Esophagus muscularis mucosa (tissue), 4 donors: ENCODE measurements around the gene LSM11. TPM values are rescaled to one million over a fixed set of nuclear protein-coding genes. Genes with fewer than 3 reads are reported as not detected.

Source experiments
- DNase-seq: peaks from one replicate; pipeline ENCODE4 v3.0.0-alpha.2; 2017; ENCODE audit errors: extremely low spot score
- H3K27ac ChIP-seq, 4 donors: fragments of 200-600 bp; sonication (generic); replicated peaks in 1 of 4; 1 replicate in 3 of 4; 2 replicates in 1 of 4; pipeline ENCODE4 v1.5.1; 2016 to 2019; ENCODE audit warnings: mild to moderate bottlenecking in 1 of 4
- H3K27me3 ChIP-seq, 4 donors: fragments of 200-600 bp; sonication (generic); one replicate each; pipeline versions ENCODE4 v1.5.1 to v1.6.0; 2016 to 2019
- H3K36me3 ChIP-seq, 4 donors: fragments of 200-600 bp; sonication (generic); one replicate each; pipeline ENCODE4 v1.5.1; 2016 to 2019
- H3K4me1 ChIP-seq, 4 donors: fragments of 200-600 bp; sonication (generic); one replicate each; pipeline ENCODE4 v1.5.1; 2016 to 2019
- H3K4me3 ChIP-seq, 4 donors: fragments of 200-600 bp; sonication (generic); 1 replicate in 2 of 4; 2 replicates in 2 of 4; pipeline ENCODE4 v1.5.1; 2016 to 2019; ENCODE audit warnings: mild to moderate bottlenecking in 4 of 4, moderate library complexity in 1 of 4
- H3K9me3 ChIP-seq, 4 donors: fragments of 200-600 bp; sonication (generic); 1 replicate in 3 of 4; 2 replicates in 1 of 4; pipeline ENCODE4 v1.5.1; 2016 to 2019
- EP300 ChIP-seq: sonication (generic); formaldehyde crosslinking; IDR thresholded peaks from one replicate; pipeline ENCODE4 v1.6.1; 2017; ENCODE audit warnings: antibody characterized with exemption
- POLR2A ChIP-seq: fragments of 450-650 bp; IDR thresholded peaks from one replicate; pipeline ENCODE4 v1.6.1; 2017; ENCODE audit warnings: antibody characterized with exemption, moderate library complexity, mild to moderate bottlenecking, low read depth
- POLR2AphosphoS5 ChIP-seq, 2 donors: sonication (generic); formaldehyde crosslinking; IDR thresholded peaks; one replicate each; pipeline ENCODE4 v1.6.1; 2017; ENCODE audit warnings: antibody characterized with exemption in 2 of 2
- WGBS: methylation state at CpG from one replicate; pipeline ENCODE4 v1.1.5; 2018; 5-methylcytosine and 5-hydroxymethylcytosine counted together
- intact Hi-C: fragments of 100-400 bp; cut with DNase I; formaldehyde crosslinking; loops from one replicate; pipeline ENCODE4 v1.15.1; 2023
- total RNA-seq, 4 donors: library from RNA; depleted of rRNA; stranded (reverse); fragments of >200 nt; gene quantifications; one replicate each; pipeline versions ENCODE4 v1.1.0 to v1.2.1, GENCODE V29; 2016
- TF ChIP-seq, protein P1 (sequence below), 3 experiments: fragments of 200-600 bp in 2 of 3; fragments of 450-650 bp in 1 of 3; sonication (generic) in 2 of 3; IDR thresholded peaks; one replicate each; pipeline ENCODE4 v1.5.1; 2017 to 2019; ENCODE audit warnings: antibody characterized with exemption in 3 of 3, mild to moderate bottlenecking in 2 of 3, moderate library complexity in 1 of 3

The LSM11 gene
- total RNA-seq, 4 donors from 2014 or later: 22.4 to 53.7 (median 33.7) TPM

GRCh38 chr5:157779221-157779620 lies 35.7 kb downstream of the LSM11 start:
- TF ChIP-seq POLR2A (no peak), EP300 (no peak), POLR2AphosphoS5 (IDR thresholded peaks at IDR 0.05) (no peak)
- TF ChIP-seq, protein P1, sequence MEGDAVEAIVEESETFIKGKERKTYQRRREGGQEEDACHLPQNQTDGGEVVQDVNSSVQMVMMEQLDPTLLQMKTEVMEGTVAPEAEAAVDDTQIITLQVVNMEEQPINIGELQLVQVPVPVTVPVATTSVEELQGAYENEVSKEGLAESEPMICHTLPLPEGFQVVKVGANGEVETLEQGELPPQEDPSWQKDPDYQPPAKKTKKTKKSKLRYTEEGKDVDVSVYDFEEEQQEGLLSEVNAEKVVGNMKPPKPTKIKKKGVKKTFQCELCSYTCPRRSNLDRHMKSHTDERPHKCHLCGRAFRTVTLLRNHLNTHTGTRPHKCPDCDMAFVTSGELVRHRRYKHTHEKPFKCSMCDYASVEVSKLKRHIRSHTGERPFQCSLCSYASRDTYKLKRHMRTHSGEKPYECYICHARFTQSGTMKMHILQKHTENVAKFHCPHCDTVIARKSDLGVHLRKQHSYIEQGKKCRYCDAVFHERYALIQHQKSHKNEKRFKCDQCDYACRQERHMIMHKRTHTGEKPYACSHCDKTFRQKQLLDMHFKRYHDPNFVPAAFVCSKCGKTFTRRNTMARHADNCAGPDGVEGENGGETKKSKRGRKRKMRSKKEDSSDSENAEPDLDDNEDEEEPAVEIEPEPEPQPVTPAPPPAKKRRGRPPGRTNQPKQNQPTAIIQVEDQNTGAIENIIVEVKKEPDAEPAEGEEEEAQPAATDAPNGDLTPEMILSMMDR (IDR thresholded peaks at IDR 0.05): no peak
- H3K36me3 ChIP-seq: peaks cover 0 to 8% (median under 1%) of the 10 kb centered on the region in 4 donors
- intact Hi-C loops: no loop called here

GRCh38 chr5:157785801-157786200 lies 42.3 kb downstream of the LSM11 start:
- peaks cover 0 to 16% (median 4%) of the 10 kb centered on the region in 4 donors for H3K4me1 ChIP-seq
- no peak overlapping the region for H3K4me3 ChIP-seq
- intact Hi-C loops: no loop called here
- TF ChIP-seq, protein P1 (IDR thresholded peaks at IDR 0.05): no peak
- no peak for TF ChIP-seq EP300
- TF ChIP-seq POLR2AphosphoS5 (IDR thresholded peaks at IDR 0.05): no peak
- TF ChIP-seq POLR2A: no peak
- no peaks in the 10 kb centered on the region for H3K9me3 ChIP-seq
- WGBS: 91% methylated on average over 3 of the region's 3 CpGs
- H3K27ac ChIP-seq: no peak overlapping the region
- H3K27me3 ChIP-seq: no peaks in the 10 kb centered on the region
- peaks cover 0 to 52% (median 32%) of the 10 kb centered on the region in 4 donors for H3K36me3 ChIP-seq
- DNase-seq: no peak

More at GRCh38 chr5:157779221-157779620, 35.7 kb downstream of the LSM11 start:
- 91% methylated on average over 6 of the region's 6 CpGs for WGBS
- Histone ChIP-seq H3K4me1 (no peaks in the 10 kb centered on the region), H3K27me3 (no peaks in the 10 kb centered on the region), H3K4me3 (no peak overlapping the region), H3K9me3 (no peaks in the 10 kb centered on the region), H3K27ac (no peak overlapping the region)
- no peak for DNase-seq

GRCh38 chr5:157793301-157793700 lies 49.8 kb downstream of the LSM11 start:
- Histone ChIP-seq H3K4me1 (peaks cover 0 to 9% (median 0%) of the 10 kb centered on the region in 4 donors), H3K4me3 (no peak overlapping the region), H3K27me3 (no peaks in the 10 kb centered on the region), H3K9me3 (no peaks in the 10 kb centered on the region), H3K27ac (no peak overlapping the region), H3K36me3 (peaks cover 10 to 58% (median 42%) of the 10 kb centered on the region in 4 donors)
- TF ChIP-seq, protein P1 (IDR thresholded peaks at IDR 0.05): no peak
- TF ChIP-seq EP300 (no peak), POLR2A (no peak), POLR2AphosphoS5 (IDR thresholded peaks at IDR 0.05) (no peak)
- intact Hi-C loops: no loop called here
- WGBS: 77% methylated on average over 4 of the region's 4 CpGs
- DNase-seq: no peak

DNA sequence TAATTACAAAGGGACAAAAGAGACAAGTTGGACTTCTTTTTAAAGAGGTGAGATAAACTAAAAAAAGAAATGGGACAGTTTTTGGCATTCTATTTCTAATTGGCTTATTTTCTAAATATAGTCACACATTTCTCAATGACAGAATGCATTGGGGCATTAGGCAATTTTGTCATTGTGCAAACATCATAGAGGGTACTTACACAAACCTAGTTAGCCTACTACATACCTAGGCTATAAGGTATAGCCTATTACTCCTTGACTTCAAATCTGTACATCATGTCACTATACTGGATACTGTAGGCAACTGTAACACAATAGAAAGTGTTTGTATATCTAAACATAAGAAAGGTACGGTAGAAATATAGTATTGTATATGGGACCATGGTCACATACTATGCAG lies 56.1 kb downstream of the LSM11 start:
- Histone ChIP-seq H3K4me1 (no peaks in the 10 kb centered on the region), H3K27ac (no peak overlapping the region), H3K4me3 (no peak overlapping the region), H3K27me3 (no peaks in the 10 kb centered on the region), H3K9me3 (no peaks in the 10 kb centered on the region), H3K36me3 (peaks cover 12 to 45% (median 31%) of the 10 kb centered on the region in 4 donors)
- no peak for DNase-seq
- WGBS: 88% methylated on average over 1 of the region's 1 CpG
- intact Hi-C loops: no loop called here
- TF ChIP-seq POLR2AphosphoS5 (IDR thresholded peaks at IDR 0.05): no peak
- TF ChIP-seq EP300: no peak
- TF ChIP-seq POLR2A: no peak
- TF ChIP-seq, protein P1 (IDR thresholded peaks at IDR 0.05): no peak

DNA sequence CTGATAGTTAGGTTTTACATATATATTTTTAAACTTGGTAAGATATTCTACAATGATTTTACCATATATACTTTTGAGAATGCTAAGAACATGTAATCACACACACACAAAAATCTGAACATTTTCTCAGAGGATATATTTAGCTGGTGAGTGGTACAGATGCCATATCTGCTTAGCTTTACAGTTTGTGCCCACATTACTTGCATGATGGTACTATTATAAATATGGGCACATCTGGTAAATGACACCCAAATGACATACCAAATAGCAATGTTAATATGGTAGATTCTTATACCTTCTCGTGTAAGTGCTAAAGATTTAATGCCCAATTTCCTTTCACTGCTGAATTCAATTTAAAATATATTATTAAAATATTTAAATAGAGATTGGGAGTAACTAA lies 56.6 kb downstream of the LSM11 start:
- no peaks in the 10 kb centered on the region for H3K9me3 ChIP-seq
- 72% methylated on average over 1 of the region's 1 CpG for WGBS
- H3K27me3 ChIP-seq: no peaks in the 10 kb centered on the region
- TF ChIP-seq, protein P1 (IDR thresholded peaks at IDR 0.05): no peak
- no peak for TF ChIP-seq POLR2A
- TF ChIP-seq POLR2AphosphoS5 (IDR thresholded peaks at IDR 0.05): no peak
- no peak for TF ChIP-seq EP300
- no peak overlapping the region for H3K27ac ChIP-seq
- no peak overlapping the region for H3K4me3 ChIP-seq
- intact Hi-C loops: no loop called here
- H3K4me1 ChIP-seq: no peaks in the 10 kb centered on the region
- peaks cover 18 to 49% (median 36%) of the 10 kb centered on the region in 4 donors for H3K36me3 ChIP-seq
- DNase-seq: no peak
